Kidney epithelial cell (primary cell): ENCODE data around the gene LNX1. TPM values are rescaled to one million over a fixed set of nuclear protein-coding genes. Genes with fewer than 3 reads are reported as not detected.
A peak's percentile ranks its signal among the peaks of the same experiment; 100 is the strongest.

Experiments used
- DNase-seq: peaks from one replicate; pipeline ENCODE4 v3.0.0-alpha.2; 2010; ENCODE audit warnings: low read depth
- H3K27me3 ChIP-seq: 2 replicates; pipeline ENCODE4 v1.6.0; 2011; ENCODE audit warnings: low read length; ENCODE audit not compliant: control insufficient read depth, insufficient read depth
- H3K36me3 ChIP-seq: 2 replicates; pipeline ENCODE4 v1.5.1; 2011; ENCODE audit warnings: low read length; ENCODE audit not compliant: control insufficient read depth, insufficient read depth
- H3K4me3 ChIP-seq: 2 replicates; pipeline ENCODE4 v1.5.1; 2011; ENCODE audit warnings: low read depth, mild to moderate bottlenecking, control low read depth, low read length
- CTCF ChIP-seq: IDR thresholded peaks from 2 replicates; pipeline ENCODE4 v1.5.1; 2011; ENCODE audit warnings: mild to moderate bottlenecking, moderate library complexity, low read length, control low read depth, inconsistent platforms; ENCODE audit not compliant: insufficient read depth, poor library complexity, severe bottlenecking
- total RNA-seq: library from RNA; depleted of rRNA; stranded (reverse); fragments of >200 nt; gene quantifications from 2 replicates; pipeline ENCODE4 v1.2.3, GENCODE V29; 2015

LNX1 gene
- total RNA-seq, 1 donor from 2014 or later: 6.9 TPM

- H3K27me3 ChIP-seq: no peaks in the 10 kb centered on the region
- no peak for DNase-seq
- no peaks in the 10 kb centered on the region for H3K36me3 ChIP-seq
- no peak overlapping the region for H3K4me3 ChIP-seq
- no peak for TF ChIP-seq CTCF
These were observed 90.7 kb downstream of the LNX1 start for GRCh38 chr4:53500546-53500945.

- DNase-seq: no peak
- no peak for TF ChIP-seq CTCF
- Histone ChIP-seq H3K4me3 (no peak overlapping the region), H3K27me3 (no peaks in the 10 kb centered on the region), H3K36me3 (no peaks in the 10 kb centered on the region)
These were observed 91.5 kb downstream of the LNX1 start for GRCh38 chr4:53499791-53500190.

- no peak overlapping the region for H3K4me3 ChIP-seq
- H3K27me3 ChIP-seq: no peaks in the 10 kb centered on the region
- H3K36me3 ChIP-seq: no peaks in the 10 kb centered on the region
- no peak for TF ChIP-seq CTCF
- DNase-seq: no peak
These were observed 92.6 kb downstream of the LNX1 start for GRCh38 chr4:53498706-53499105.

- Histone ChIP-seq H3K36me3 (no peaks in the 10 kb centered on the region), H3K4me3 (no peak overlapping the region), H3K27me3 (no peaks in the 10 kb centered on the region)
- DNase-seq: no peak
- TF ChIP-seq CTCF: no peak
These were observed 93.6 kb downstream of the LNX1 start for GRCh38 chr4:53497487-53498244.

GRCh38 chr4:53494851-53495250, 96.4 kb downstream of the LNX1 start:
- Histone ChIP-seq H3K27me3 (no peaks in the 10 kb centered on the region), H3K36me3 (no peaks in the 10 kb centered on the region), H3K4me3 (no peak overlapping the region)
- no peak for DNase-seq
- no peak for TF ChIP-seq CTCF

GRCh38 chr4:53490965-53491622, 100.2 kb downstream of the LNX1 start:
- H3K4me3 ChIP-seq: no peak overlapping the region
- no peak for DNase-seq
- no peaks in the 10 kb centered on the region for H3K27me3 ChIP-seq
- H3K36me3 ChIP-seq: no peaks in the 10 kb centered on the region
- peak; percentile 69 for TF ChIP-seq CTCF
